IPS DF 19.7 (cell line): ENCODE measurements around the gene TMEM14A.
"Not testable (repeated sequence)": the region's sequence is repeated elsewhere in the genome, so short reads cannot be mapped to it uniquely, and the experiment has no call there.

Experiments used
- DNase-seq: peaks from one replicate; pipeline ENCODE4 v3.0.0-alpha.2; 2013; ENCODE audit warnings: low read depth, low spot score

TMEM14A gene

GRCh38 chr6:52657870-52658269 is 13.0 kb upstream of the TMEM14A start:
- no peak for DNase-seq

GRCh38 chr6:52661551-52661950 is 9.4 kb upstream of the TMEM14A start:
- no peak for DNase-seq

GRCh38 chr6:52662031-52662430 is 8.9 kb upstream of the TMEM14A start:
- no peak for DNase-seq

- no peak for DNase-seq
These were observed 7.6 kb upstream of the TMEM14A start for GRCh38 chr6:52663120-52663935.

GRCh38 chr6:52663936-52664185 is 7.1 kb upstream of the TMEM14A start:
- no peak for DNase-seq

- peak; percentile 93 for DNase-seq
These were observed 6.5 kb upstream of the TMEM14A start for GRCh38 chr6:52664186-52664990.

- DNase-seq: no peak
These were observed 5.8 kb upstream of the TMEM14A start for GRCh38 chr6:52664991-52665686.

GRCh38 chr6:52666071-52666470 is 4.8 kb upstream of the TMEM14A start:
- DNase-seq: no peak

- no peak for DNase-seq
These were observed 4.4 kb upstream of the TMEM14A start for GRCh38 chr6:52666523-52666922.

GRCh38 chr6:52667572-52667971 is 3.3 kb upstream of the TMEM14A start:
- no peak for DNase-seq

GRCh38 chr6:52671676-52672075 is 763 bp downstream of the TMEM14A start:
- DNase-seq: no peak

GRCh38 chr6:52672412-52673025 is 1.6 kb downstream of the TMEM14A start:
- no peak for DNase-seq

GRCh38 chr6:52674666-52675065 is 3.8 kb downstream of the TMEM14A start:
- no peak for DNase-seq

- DNase-seq: no peak
These were observed 4.5 kb downstream of the TMEM14A start for GRCh38 chr6:52675372-52675771.

- not testable (repeated sequence) for DNase-seq
These were observed 5.7 kb downstream of the TMEM14A start for GRCh38 chr6:52676631-52677030.

GRCh38 chr6:52681416-52681815 is 10.5 kb downstream of the TMEM14A start:
- no peak for DNase-seq

GRCh38 chr6:52686878-52687699 is 16.2 kb downstream of the TMEM14A start:
- no peak for DNase-seq

GRCh38 chr6:52689857-52690256 is 18.9 kb downstream of the TMEM14A start:
- no peak for DNase-seq

- DNase-seq: no peak
These were observed 20.8 kb downstream of the TMEM14A start for GRCh38 chr6:52691718-52692117.

- DNase-seq: no peak
These were observed 22.9 kb downstream of the TMEM14A start for GRCh38 chr6:52693773-52694172.

- DNase-seq: no peak
These were observed 23.5 kb downstream of the TMEM14A start for GRCh38 chr6:52694404-52694803.
